DND-41 (cell line): ENCODE results near the gene SCD.

Experiments used
- ATAC-seq: fragments of 200-7000 bp; cut with Tn5 transposase; 3 replicates; pipeline ENCODE4 v1.9.1; 2021; ENCODE audit warnings: low read depth; ENCODE audit not compliant: insufficient read depth
- DNase-seq: peaks from one replicate; pipeline ENCODE4 v3.0.0-alpha.2; 2020
- H2AFZ ChIP-seq: 2 replicates; pipeline ENCODE4 v1.6.0; 2012; ENCODE audit warnings: low read depth, low read length
- H3K27ac ChIP-seq: 2 replicates; pipeline ENCODE4 v1.5.1; 2012; ENCODE audit warnings: low read length, inconsistent platforms
- H3K27me3 ChIP-seq: fragments of 200-600 bp; sonication (generic); 2 replicates; pipeline ENCODE4 v1.6.0; 2012; ENCODE audit warnings: low read length, mild to moderate bottlenecking, inconsistent platforms; ENCODE audit not compliant: insufficient read depth, poor library complexity
- H3K36me3 ChIP-seq: 2 replicates; pipeline ENCODE4 v1.5.1; 2012; ENCODE audit warnings: low read length, inconsistent platforms; ENCODE audit not compliant: insufficient read depth
- H3K4me1 ChIP-seq: 2 replicates; pipeline ENCODE4 v1.5.1; 2012; ENCODE audit warnings: mild to moderate bottlenecking, low read length; ENCODE audit not compliant: insufficient read depth
- H3K4me2 ChIP-seq: 2 replicates; pipeline ENCODE4 v1.6.0; 2012; ENCODE audit warnings: mild to moderate bottlenecking, moderate library complexity, low read length, inconsistent platforms; ENCODE audit not compliant: insufficient read depth
- H3K4me3 ChIP-seq, 2 experiments: fragments of 200-600 bp in 1 of 2; shearing (Covaris generic) in 1 of 2; 2 replicates each; pipeline ENCODE4 v1.5.1; 2012 to 2016; ENCODE audit warnings: inconsistent platforms in 2 of 2, low read length in 2 of 2, mild to moderate bottlenecking in 2 of 2, low read depth in 1 of 2, moderate library complexity in 1 of 2
- H3K79me2 ChIP-seq: 2 replicates; pipeline ENCODE4 v1.6.0; 2012; ENCODE audit warnings: low read length, inconsistent platforms; ENCODE audit not compliant: insufficient read depth
- H3K9ac ChIP-seq: 2 replicates; pipeline ENCODE4 v1.6.0; 2012; ENCODE audit warnings: low read depth, mild to moderate bottlenecking, inconsistent platforms, low read length, moderate library complexity
- H3K9me3 ChIP-seq: 2 replicates; pipeline ENCODE4 v1.5.1; 2012; ENCODE audit warnings: low read length, moderate library complexity, mild to moderate bottlenecking, inconsistent platforms; ENCODE audit not compliant: insufficient read depth, severe bottlenecking
- H4K20me1 ChIP-seq: 2 replicates; pipeline ENCODE4 v1.6.0; 2012; ENCODE audit warnings: low read length; ENCODE audit not compliant: insufficient read depth
- CTCF ChIP-seq: IDR thresholded peaks from 2 replicates; pipeline ENCODE4 v1.5.1; 2012; ENCODE audit warnings: borderline replicate concordance, low read length, moderate library complexity, mild to moderate bottlenecking; ENCODE audit not compliant: poor library complexity, severe bottlenecking; ENCODE audit errors: extremely low read depth
- EZH2 ChIP-seq: IDR thresholded peaks from 3 replicates; pipeline ENCODE4 v1.6.1; 2012; ENCODE audit warnings: borderline replicate concordance, low read depth, mild to moderate bottlenecking, moderate library complexity, low read length, inconsistent platforms; ENCODE audit not compliant: severe bottlenecking

SCD gene

DNA sequence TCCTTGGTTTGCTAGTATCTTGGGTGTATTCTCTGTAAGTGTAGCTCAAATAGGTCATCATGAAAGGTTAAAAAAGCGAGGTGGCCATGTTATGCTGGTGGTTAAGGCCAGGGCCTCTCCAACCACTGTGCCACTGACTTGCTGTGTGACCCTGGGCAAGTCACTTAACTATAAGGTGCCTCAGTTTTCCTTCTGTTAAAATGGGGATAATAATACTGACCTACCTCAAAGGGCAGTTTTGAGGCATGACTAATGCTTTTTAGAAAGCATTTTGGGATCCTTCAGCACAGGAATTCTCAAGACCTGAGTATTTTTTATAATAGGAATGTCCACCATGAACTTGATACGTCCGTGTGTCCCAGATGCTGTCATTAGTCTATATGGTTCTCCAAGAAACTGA is 17.1 kb downstream of the SCD start:
- Histone ChIP-seq H2AFZ (no peak overlapping the region), H3K27ac (no peak overlapping the region), H3K4me2 (no peak overlapping the region), H3K79me2 (peaks cover 7% of the 10 kb centered on the region), H3K36me3 (peaks cover 53% of the 10 kb centered on the region), H3K4me3 (no peak overlapping the region), H3K9me3 (no peaks in the 10 kb centered on the region), H3K9ac (no peak overlapping the region), H4K20me1 (peaks cover 32% of the 10 kb centered on the region), H3K27me3 (no peaks in the 10 kb centered on the region), H3K4me1 (no peaks in the 10 kb centered on the region)
- ATAC-seq, result no peak
- no peak for TF ChIP-seq EZH2
- TF ChIP-seq CTCF, result no peak
- no peak for DNase-seq

GRCh38 chr10:100364735-100365391 is 17.8 kb downstream of the SCD start:
- Histone ChIP-seq H2AFZ (no peak overlapping the region), H3K9ac (no peak overlapping the region), H3K27ac (no peak overlapping the region), H3K4me2 (no peak overlapping the region), H3K79me2 (no peaks in the 10 kb centered on the region; the same call in 1 of the 2 replicates), H3K27me3 (no peaks in the 10 kb centered on the region), H4K20me1 (peaks cover 25% of the 10 kb centered on the region), H3K4me3 (no peak overlapping the region), H3K36me3 (peaks cover 47% of the 10 kb centered on the region), H3K9me3 (no peaks in the 10 kb centered on the region), H3K4me1 (no peaks in the 10 kb centered on the region)
- DNase-seq, result no peak
- ATAC-seq, result peak; percentile 23; the same call in 1 of the 3 replicates
- TF ChIP-seq EZH2 (no peak), CTCF (no peak)

DNA sequence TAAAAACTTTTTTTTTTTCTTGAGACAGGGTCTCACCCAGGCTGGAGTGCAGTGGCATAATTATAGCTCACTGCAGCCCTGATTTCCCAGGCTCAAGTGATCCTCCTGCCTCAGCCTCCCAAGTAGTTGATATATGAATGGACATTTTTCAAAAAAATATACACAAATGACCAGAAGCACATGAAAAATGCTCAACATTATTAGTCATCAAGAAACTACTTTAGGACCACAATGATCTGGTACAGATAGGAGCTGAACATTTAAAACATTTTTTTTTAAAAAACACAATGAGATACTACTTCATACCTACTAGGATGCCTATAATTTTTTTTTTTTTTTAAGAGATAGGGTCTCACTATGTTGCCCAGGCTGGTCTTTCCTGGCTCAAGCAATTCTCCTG is 21.7 kb downstream of the SCD start:
- DNase-seq (no peak), ATAC-seq (no peak)
- Histone ChIP-seq H3K4me1 (peaks cover 35% of the 10 kb centered on the region), H2AFZ (no peak overlapping the region), H3K27ac (no peak overlapping the region), H3K4me2 (no peak overlapping the region), H4K20me1 (peaks cover 4% of the 10 kb centered on the region; the same call in 1 of the 2 replicates), H3K9ac (no peak overlapping the region), H3K36me3 (peaks cover 8% of the 10 kb centered on the region; the same call in 1 of the 2 replicates), H3K9me3 (no peaks in the 10 kb centered on the region), H3K79me2 (peaks cover 7% of the 10 kb centered on the region), H3K27me3 (no peaks in the 10 kb centered on the region), H3K4me3 (no peak overlapping the region)
- TF ChIP-seq CTCF (no peak), EZH2 (no peak)
